Lung (tissue), 12 donors: ENCODE data around the gene USH2A. TPM values are rescaled to one million over a fixed set of nuclear protein-coding genes. Genes with fewer than 3 reads are reported as not detected.

Source experiments
- ATAC-seq: fragments of 200-7000 bp; cut with Tn5 transposase; one replicate; pipeline ENCODE4 v1.9.1; 2020; ENCODE audit warnings: moderate number of reproducible peaks; ENCODE audit not compliant: insufficient read depth, low FRiP score
- DNase-seq, 3 donors: peaks; one replicate each; pipeline ENCODE4 v3.0.0-alpha.2; 2013 to 2017
- H3K27ac ChIP-seq, 2 donors: one replicate each; pipeline ENCODE4 v1.5.1; 2013; ENCODE audit warnings: mild to moderate bottlenecking in 2 of 2, moderate library complexity in 2 of 2, control low read depth in 1 of 2, inconsistent platforms in 1 of 2, low read depth in 1 of 2, low read length in 1 of 2
- H3K27me3 ChIP-seq, 3 donors: one replicate each; pipeline ENCODE4 v1.5.1; 2013; ENCODE audit warnings: low read length in 2 of 3; ENCODE audit not compliant: control insufficient read depth in 3 of 3, insufficient read depth in 3 of 3
- H3K36me3 ChIP-seq, 4 donors: one replicate each; pipeline ENCODE4 v1.5.1; 2013; ENCODE audit warnings: low read length in 4 of 4, mild to moderate bottlenecking in 1 of 4, moderate library complexity in 1 of 4; ENCODE audit not compliant: control insufficient read depth in 4 of 4, insufficient read depth in 4 of 4
- H3K4me1 ChIP-seq, 5 donors: one replicate each; pipeline ENCODE4 v1.5.1; 2013; ENCODE audit warnings: low read length in 5 of 5, mild to moderate bottlenecking in 2 of 5, moderate library complexity in 1 of 5; ENCODE audit not compliant: control insufficient read depth in 5 of 5, insufficient read depth in 5 of 5
- H3K4me3 ChIP-seq: one replicate; pipeline ENCODE4 v1.5.1; 2013; ENCODE audit warnings: mild to moderate bottlenecking, control low read depth, moderate library complexity
- H3K9ac ChIP-seq, 2 donors: one replicate each; pipeline ENCODE4 v1.5.1; 2013; ENCODE audit warnings: low read length in 2 of 2, control low read depth in 1 of 2; ENCODE audit not compliant: insufficient read depth in 1 of 2
- H3K9me3 ChIP-seq, 4 donors: one replicate each; pipeline ENCODE4 v1.5.1; 2013; ENCODE audit warnings: low read length in 3 of 4, mild to moderate bottlenecking in 1 of 4, moderate library complexity in 1 of 4; ENCODE audit not compliant: control insufficient read depth in 4 of 4, insufficient read depth in 3 of 4
- CTCF ChIP-seq: IDR thresholded peaks from 2 replicates; pipeline ENCODE4 v1.5.1; 2012; ENCODE audit warnings: mild to moderate bottlenecking; ENCODE audit errors: control extremely low read depth, extremely low read depth
- WGBS, 2 donors: extraction: QIAGEN DNeasy Blood & Tissue Kit; methylation state at CpG; one replicate each; pipeline ENCODE4 v1.1.7; 2013; 5-methylcytosine and 5-hydroxymethylcytosine counted together
- polyA plus RNA-seq, 2 donors: library from polyadenylated mRNA; stranded (reverse); fragments of 200-250 nt; gene quantifications; one replicate each; pipeline ENCODE4 v1.2.1, GENCODE V29; 2013
- total RNA-seq, 2 donors: library from RNA; depleted of rRNA in 1 of 2; stranded (reverse); fragments of >200 nt in 1 of 2; gene quantifications; one replicate each; pipeline ENCODE4 v1.2.1, GENCODE V29; 2014 to 2021
- donor health status: control.
- donor health status: control.
- donor health status: Bipolar disorder and iron deficiency.
- donor health status: healthy.
- donor health status: DM: yes; HTN: yes; CAD: no.

The USH2A gene
- total and polyA plus RNA-seq, 4 donors = under 0.01 to 0.11 TPM; not detected in 2

GRCh38 chr1:215672482-215672881 is 750.8 kb downstream of the USH2A start:
- Histone ChIP-seq H3K9me3 (no peaks in the 10 kb centered on the region), H3K27me3 (no peaks in the 10 kb centered on the region), H3K36me3 (no peaks in the 10 kb centered on the region), H3K4me3 (no peak overlapping the region), H3K27ac (no peak overlapping the region), H3K4me1 (peaks cover 0 to 2% (median 0%) of the 10 kb centered on the region in 5 donors), H3K9ac (no peak overlapping the region)
- ATAC-seq (no peak), DNase-seq (no peak)
- WGBS, 2 donors = 73 to 81% methylated on average over 2 of the region's 2 CpGs
- no peak for TF ChIP-seq CTCF

GRCh38 chr1:215669806-215670491 is 753.3 kb downstream of the USH2A start:
- TF ChIP-seq CTCF = no peak
- Histone ChIP-seq H3K4me3 (no peak overlapping the region), H3K9me3 (peaks cover 0 to 2% (median 0%) of the 10 kb centered on the region in 4 donors), H3K27me3 (no peaks in the 10 kb centered on the region), H3K36me3 (no peaks in the 10 kb centered on the region), H3K27ac (no peak overlapping the region), H3K4me1 (peaks cover 0 to 2% (median 0%) of the 10 kb centered on the region in 5 donors), H3K9ac (no peak overlapping the region)
- no peak for ATAC-seq
- 34% methylated on average over 4 of the region's 4 CpGs for WGBS, 2 donors
- peak in 1 of 3 donors; percentile 16 for DNase-seq

- Histone ChIP-seq H3K27ac (no peak overlapping the region), H3K9ac (no peak overlapping the region), H3K4me1 (peaks cover 0 to 2% (median 0%) of the 10 kb centered on the region in 5 donors), H3K9me3 (peaks cover 0 to 2% (median 0%) of the 10 kb centered on the region in 4 donors), H3K36me3 (no peaks in the 10 kb centered on the region), H3K4me3 (no peak overlapping the region), H3K27me3 (no peaks in the 10 kb centered on the region)
- ATAC-seq (no peak), DNase-seq (no peak)
- no peak for TF ChIP-seq CTCF
- WGBS, 2 donors = 74 to 89% methylated on average over 2 of the region's 2 CpGs
Measured at GRCh38 chr1:215667761-215668160, 755.5 kb downstream of the USH2A start.
